T-helper 1 cell treated with Interleukin-12 subunit alpha and Interleukin-12 subunit beta and Interleukin-4 antibody, amounts not matched to agents 30 μg/mL and 1 μg/mL, for 36 hours (primary cell): ENCODE data around the gene RSRC1.

ENCODE experiments used
- H3K27ac Mint-ChIP-seq: one replicate; pipeline ENCODE4 v1.8.0; 2021; ENCODE audit warnings: mild to moderate bottlenecking, mixed read lengths
- H3K27me3 Mint-ChIP-seq: one replicate; pipeline ENCODE4 v1.8.0; 2021; ENCODE audit warnings: low read depth, mixed read lengths
- H3K36me3 Mint-ChIP-seq: one replicate; pipeline ENCODE4 v1.8.0; 2021; ENCODE audit warnings: low read depth, mixed read lengths
- H3K4me1 Mint-ChIP-seq: one replicate; pipeline ENCODE4 v1.8.0; 2021; ENCODE audit warnings: low read depth, mixed read lengths
- H3K4me3 Mint-ChIP-seq: one replicate; pipeline ENCODE4 v1.8.0; 2021; ENCODE audit warnings: mild to moderate bottlenecking, moderate library complexity, mixed read lengths
- H3K9me3 Mint-ChIP-seq: one replicate; pipeline ENCODE4 v1.8.0; 2021; ENCODE audit warnings: mixed read lengths

RSRC1 gene

GRCh38 chr3:158420654-158421396 lies 310.9 kb downstream of the RSRC1 start:
- H3K4me1 Mint-ChIP-seq: peaks cover 5% of the 10 kb centered on the region
- no peak overlapping the region for H3K4me3 Mint-ChIP-seq
- no peak overlapping the region for H3K27ac Mint-ChIP-seq

GRCh38 chr3:158430448-158430847 lies 320.6 kb downstream of the RSRC1 start:
- Mint-ChIP-seq H3K4me3 (no peak overlapping the region), H3K4me1 (no peaks in the 10 kb centered on the region), H3K27ac (no peak overlapping the region), H3K27me3 (no peaks in the 10 kb centered on the region), H3K9me3 (no peaks in the 10 kb centered on the region), H3K36me3 (no peaks in the 10 kb centered on the region)

More at GRCh38 chr3:158420654-158421396, 310.9 kb downstream of the RSRC1 start:
- Mint-ChIP-seq H3K36me3 (no peaks in the 10 kb centered on the region), H3K9me3 (peaks cover 3% of the 10 kb centered on the region), H3K27me3 (no peaks in the 10 kb centered on the region)

- H3K36me3 Mint-ChIP-seq: no peaks in the 10 kb centered on the region
- no peaks in the 10 kb centered on the region for H3K9me3 Mint-ChIP-seq
- H3K27me3 Mint-ChIP-seq: no peaks in the 10 kb centered on the region
- no peak overlapping the region for H3K4me3 Mint-ChIP-seq
- H3K27ac Mint-ChIP-seq: no peak overlapping the region
- H3K4me1 Mint-ChIP-seq: no peaks in the 10 kb centered on the region
These were observed 321.1 kb downstream of the RSRC1 start for GRCh38 chr3:158430968-158431367.

- Mint-ChIP-seq H3K36me3 (no peaks in the 10 kb centered on the region), H3K4me3 (no peak overlapping the region), H3K4me1 (no peaks in the 10 kb centered on the region), H3K9me3 (no peaks in the 10 kb centered on the region), H3K27me3 (no peaks in the 10 kb centered on the region), H3K27ac (no peak overlapping the region)
These were observed 321.9 kb downstream of the RSRC1 start for GRCh38 chr3:158431829-158432228.

GRCh38 chr3:158434412-158435038 lies 324.6 kb downstream of the RSRC1 start:
- no peak overlapping the region for H3K27ac Mint-ChIP-seq

GRCh38 chr3:158443632-158444031 lies 333.7 kb downstream of the RSRC1 start:
- Mint-ChIP-seq H3K4me3 (no peak overlapping the region), H3K27me3 (no peaks in the 10 kb centered on the region), H3K27ac (no peak overlapping the region), H3K9me3 (no peaks in the 10 kb centered on the region), H3K4me1 (peaks cover 6% of the 10 kb centered on the region), H3K36me3 (no peaks in the 10 kb centered on the region)

More at GRCh38 chr3:158434412-158435038, 324.6 kb downstream of the RSRC1 start:
- Mint-ChIP-seq H3K27me3 (no peaks in the 10 kb centered on the region), H3K4me3 (no peak overlapping the region), H3K36me3 (no peaks in the 10 kb centered on the region), H3K4me1 (no peaks in the 10 kb centered on the region), H3K9me3 (no peaks in the 10 kb centered on the region)

GRCh38 chr3:158447408-158447807 lies 337.5 kb downstream of the RSRC1 start:
- Mint-ChIP-seq H3K9me3 (no peaks in the 10 kb centered on the region), H3K36me3 (no peaks in the 10 kb centered on the region), H3K4me3 (no peak overlapping the region), H3K27me3 (no peaks in the 10 kb centered on the region), H3K27ac (no peak overlapping the region), H3K4me1 (peaks cover 6% of the 10 kb centered on the region)

- Mint-ChIP-seq H3K36me3 (no peaks in the 10 kb centered on the region), H3K4me3 (no peak overlapping the region), H3K9me3 (no peaks in the 10 kb centered on the region), H3K27me3 (no peaks in the 10 kb centered on the region), H3K27ac (no peak overlapping the region), H3K4me1 (no peaks in the 10 kb centered on the region)
These were observed 341.6 kb downstream of the RSRC1 start for GRCh38 chr3:158451405-158452055.

GRCh38 chr3:158452334-158452733 lies 342.4 kb downstream of the RSRC1 start:
- Mint-ChIP-seq H3K36me3 (no peaks in the 10 kb centered on the region), H3K27ac (no peak overlapping the region), H3K9me3 (no peaks in the 10 kb centered on the region), H3K27me3 (no peaks in the 10 kb centered on the region), H3K4me3 (no peak overlapping the region), H3K4me1 (no peaks in the 10 kb centered on the region)

- Mint-ChIP-seq H3K4me1 (no peaks in the 10 kb centered on the region), H3K36me3 (no peaks in the 10 kb centered on the region), H3K9me3 (no peaks in the 10 kb centered on the region), H3K4me3 (no peak overlapping the region), H3K27me3 (no peaks in the 10 kb centered on the region), H3K27ac (no peak overlapping the region)
These were observed 343.1 kb downstream of the RSRC1 start for GRCh38 chr3:158453004-158453403.

GRCh38 chr3:158453865-158454264 lies 344.0 kb downstream of the RSRC1 start:
- no peak overlapping the region for H3K4me3 Mint-ChIP-seq
- H3K4me1 Mint-ChIP-seq: no peaks in the 10 kb centered on the region
- H3K36me3 Mint-ChIP-seq: no peaks in the 10 kb centered on the region
- H3K9me3 Mint-ChIP-seq: no peaks in the 10 kb centered on the region
- H3K27ac Mint-ChIP-seq: no peak overlapping the region
- no peaks in the 10 kb centered on the region for H3K27me3 Mint-ChIP-seq

GRCh38 chr3:158455406-158455805 lies 345.5 kb downstream of the RSRC1 start:
- no peaks in the 10 kb centered on the region for H3K27me3 Mint-ChIP-seq
- no peak overlapping the region for H3K4me3 Mint-ChIP-seq
- no peaks in the 10 kb centered on the region for H3K36me3 Mint-ChIP-seq
- no peaks in the 10 kb centered on the region for H3K4me1 Mint-ChIP-seq
- no peak overlapping the region for H3K27ac Mint-ChIP-seq
- H3K9me3 Mint-ChIP-seq: no peaks in the 10 kb centered on the region

- no peak overlapping the region for H3K4me3 Mint-ChIP-seq
- H3K27ac Mint-ChIP-seq: no peak overlapping the region
- H3K9me3 Mint-ChIP-seq: no peaks in the 10 kb centered on the region
- H3K27me3 Mint-ChIP-seq: no peaks in the 10 kb centered on the region
- no peaks in the 10 kb centered on the region for H3K36me3 Mint-ChIP-seq
- H3K4me1 Mint-ChIP-seq: no peaks in the 10 kb centered on the region
These were observed 346.2 kb downstream of the RSRC1 start for GRCh38 chr3:158456114-158456513.

- no peak overlapping the region for H3K27ac Mint-ChIP-seq
- no peaks in the 10 kb centered on the region for H3K4me1 Mint-ChIP-seq
- no peaks in the 10 kb centered on the region for H3K9me3 Mint-ChIP-seq
- H3K27me3 Mint-ChIP-seq: no peaks in the 10 kb centered on the region
- H3K36me3 Mint-ChIP-seq: no peaks in the 10 kb centered on the region
- no peak overlapping the region for H3K4me3 Mint-ChIP-seq
These were observed 348.6 kb downstream of the RSRC1 start for GRCh38 chr3:158458464-158458863.

GRCh38 chr3:158460926-158461325 lies 351.0 kb downstream of the RSRC1 start:
- Mint-ChIP-seq H3K27ac (no peak overlapping the region), H3K4me3 (no peak overlapping the region), H3K27me3 (no peaks in the 10 kb centered on the region), H3K36me3 (no peaks in the 10 kb centered on the region), H3K4me1 (no peaks in the 10 kb centered on the region), H3K9me3 (no peaks in the 10 kb centered on the region)
